Smooth muscle cell (in vitro differentiated cells): ENCODE data around the gene SHMT1. TPM values are rescaled to one million over a fixed set of nuclear protein-coding genes. Genes with fewer than 3 reads are reported as not detected.

Experiments used
- DNase-seq: peaks from one replicate; lab custom pipeline; 2025; ENCODE audit not compliant: unreplicated experiment; lab: John Stamatoyannopoulos, UW
- H2AFZ ChIP-seq: fragments of 200-600 bp; sonication (generic); 2 replicates; pipeline ENCODE4 v1.6.0; 2016; ENCODE audit warnings: antibody characterized with exemption, low read depth, mild to moderate bottlenecking
- H3F3A ChIP-seq: fragments of 200-600 bp; sonication (generic); 2 replicates; pipeline ENCODE4 v1.6.0; 2017; ENCODE audit warnings: antibody characterized with exemption, low read depth
- H3K27ac ChIP-seq: fragments of 200-600 bp; sonication (generic); 2 replicates; pipeline ENCODE4 v1.5.1; 2016; ENCODE audit warnings: low read depth, mild to moderate bottlenecking
- H3K27me3 ChIP-seq: fragments of 200-600 bp; sonication (generic); 2 replicates; pipeline ENCODE4 v1.6.1; 2016; ENCODE audit warnings: low read depth, mild to moderate bottlenecking
- H3K36me3 ChIP-seq: fragments of 200-600 bp; sonication (generic); 2 replicates; pipeline ENCODE4 v1.5.1; 2016; ENCODE audit warnings: low read depth
- H3K4me1 ChIP-seq: fragments of 200-600 bp; sonication (generic); 2 replicates; pipeline ENCODE4 v1.5.1; 2016; ENCODE audit warnings: low read depth
- H3K4me2 ChIP-seq: fragments of 200-600 bp; sonication (generic); 2 replicates; pipeline ENCODE4 v1.6.0; 2016; ENCODE audit warnings: mild to moderate bottlenecking
- H3K4me3 ChIP-seq: fragments of 200-600 bp; sonication (generic); 2 replicates; pipeline ENCODE4 v1.5.1; 2016; ENCODE audit warnings: mild to moderate bottlenecking
- H3K79me2 ChIP-seq: fragments of 200-600 bp; sonication (generic); 2 replicates; pipeline ENCODE4 v1.6.0; 2016; ENCODE audit warnings: low read depth, mild to moderate bottlenecking
- H3K9ac ChIP-seq: fragments of 200-600 bp; sonication (generic); 2 replicates; pipeline ENCODE4 v1.6.0; 2016; ENCODE audit warnings: low read depth
- H3K9me3 ChIP-seq: fragments of 200-600 bp; sonication (generic); replicated peaks from 2 replicates; pipeline ENCODE4 v1.5.1; 2016; ENCODE audit warnings: low read depth
- H4K20me1 ChIP-seq: fragments of 200-600 bp; sonication (generic); 2 replicates; pipeline ENCODE4 v1.6.0; 2016; ENCODE audit warnings: low read depth
- CTCF ChIP-seq: fragments of 200-600 bp; sonication (generic); IDR thresholded peaks from 2 replicates; pipeline ENCODE4 v1.5.1; 2017; ENCODE audit warnings: borderline replicate concordance, mild to moderate bottlenecking, antibody characterized with exemption; ENCODE audit not compliant: insufficient read depth, poor library complexity, severe bottlenecking
- WGBS: methylation state at CpG from one replicate; pipeline ENCODE4 v1.1.7; 2016; ENCODE audit warnings: low lambda C conversion rate; 5-methylcytosine and 5-hydroxymethylcytosine counted together
- polyA plus RNA-seq: library from polyadenylated mRNA; unstranded; fragments of >200 nt; fragmentation: Nextera tagmentation; extraction: Ambion mirVana; gene quantifications from 2 replicates; pipeline ENCODE4 v1.2.1, GENCODE V29; 2016
- total RNA-seq: library from RNA; depleted of rRNA; stranded (reverse); fragments of >200 nt; gene quantifications from 2 replicates; pipeline ENCODE4 v1.2.3, GENCODE V29; 2014

SHMT1 gene
- total and polyA plus RNA-seq, 2 experiments from 2014 or later = 4.1 to 10.3 TPM

GRCh38 chr17:18320301-18320700 lies 43.0 kb downstream of the SHMT1 start:
- Histone ChIP-seq H3K9me3 (no peaks in the 10 kb centered on the region), H3K27ac (no peak overlapping the region), H3K9ac (no peak overlapping the region), H3K4me2 (peak overlapping the region; percentile 3), H3K36me3 (peaks cover 5% of the 10 kb centered on the region), H3K4me3 (no peak overlapping the region), H3K27me3 (no peaks in the 10 kb centered on the region), H2AFZ (no peak overlapping the region), H3K4me1 (peaks cover 21% of the 10 kb centered on the region), H4K20me1 (peaks cover 51% of the 10 kb centered on the region), H3F3A (peaks cover 3% of the 10 kb centered on the region), H3K79me2 (peaks cover 58% of the 10 kb centered on the region)
- 91% methylated on average over 5 of the region's 7 CpGs for WGBS
- no peak for DNase-seq
- no peak for TF ChIP-seq CTCF

- H3K36me3 ChIP-seq = peaks cover 5% of the 10 kb centered on the region
- H3K4me3 ChIP-seq = no peak overlapping the region
- H3K27ac ChIP-seq = no peak overlapping the region
- WGBS = 65% methylated on average over 13 of the region's 13 CpGs
- peak; percentile 50 for TF ChIP-seq CTCF
- H3K4me2 ChIP-seq = peak overlapping the region; percentile 3
- H2AFZ ChIP-seq = no peak overlapping the region
- H3K9me3 ChIP-seq = no peaks in the 10 kb centered on the region
- H3K79me2 ChIP-seq = peaks cover 58% of the 10 kb centered on the region
- peaks cover 3% of the 10 kb centered on the region for H3F3A ChIP-seq
- peak; percentile 2 for DNase-seq
- H4K20me1 ChIP-seq = peaks cover 49% of the 10 kb centered on the region
- H3K27me3 ChIP-seq = no peaks in the 10 kb centered on the region
- no peak overlapping the region for H3K9ac ChIP-seq
- peaks cover 21% of the 10 kb centered on the region for H3K4me1 ChIP-seq
These were observed 43.6 kb downstream of the SHMT1 start for GRCh38 chr17:18319604-18320256.

- no peak for DNase-seq
- Histone ChIP-seq H3K36me3 (peaks cover 5% of the 10 kb centered on the region), H3K9ac (no peak overlapping the region), H3K79me2 (peaks cover 64% of the 10 kb centered on the region), H3F3A (peaks cover 7% of the 10 kb centered on the region), H2AFZ (no peak overlapping the region), H3K4me1 (peaks cover 24% of the 10 kb centered on the region), H3K9me3 (no peaks in the 10 kb centered on the region), H4K20me1 (peaks cover 49% of the 10 kb centered on the region), H3K27me3 (no peaks in the 10 kb centered on the region), H3K27ac (no peak overlapping the region), H3K4me2 (peak overlapping the region; percentile 54), H3K4me3 (no peak overlapping the region)
- 94% methylated on average over 18 of the region's 18 CpGs for WGBS
- no peak for TF ChIP-seq CTCF
These were observed 44.4 kb downstream of the SHMT1 start for GRCh38 chr17:18318771-18319450.
